TTC549 (cell line): ENCODE measurements around the gene SLFN5.
"Not testable (repeated sequence)": the region's sequence is repeated elsewhere in the genome, so short reads cannot be mapped to it uniquely, and the experiment has no call there.

Experiments used
- FAIRE-seq: peaks from 2 replicates; lab custom pipeline; 2012; peaks lifted over from hg19 to GRCh38; lab: Jason Lieb, UNC

SLFN5 gene

DNA sequence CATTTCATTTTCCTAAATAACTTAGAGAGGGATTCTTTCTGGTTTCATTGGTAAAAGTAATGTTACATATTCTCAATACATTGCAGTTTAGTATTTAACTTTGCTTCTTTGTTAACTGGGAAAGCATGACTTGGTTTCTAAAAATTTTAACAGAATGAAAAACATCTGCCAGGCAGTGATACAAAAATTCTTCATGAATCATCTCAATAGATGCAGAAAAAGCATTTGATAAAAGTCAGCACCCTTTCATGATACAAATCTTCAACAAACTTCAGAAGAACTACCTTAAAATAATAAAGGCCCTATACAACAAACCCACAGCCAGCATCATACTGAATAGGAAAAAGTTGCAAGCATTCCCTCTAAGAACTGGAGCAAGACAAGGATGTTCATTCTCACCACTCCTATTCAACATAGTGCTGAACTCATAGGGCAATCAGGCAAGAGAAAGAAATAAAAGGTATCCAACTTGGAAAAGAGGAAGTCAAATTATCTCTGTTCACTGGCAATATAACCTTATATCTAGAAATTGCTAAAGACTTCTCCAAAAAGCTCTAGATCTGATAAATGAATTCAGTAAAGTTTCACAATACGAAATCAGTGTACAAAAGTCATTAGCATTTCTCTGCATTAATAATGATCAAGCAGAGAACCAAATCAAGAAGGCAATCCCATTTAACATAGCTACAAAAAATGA, 50.4 kb downstream of the SLFN5 start:
- no peak for FAIRE-seq

DNA sequence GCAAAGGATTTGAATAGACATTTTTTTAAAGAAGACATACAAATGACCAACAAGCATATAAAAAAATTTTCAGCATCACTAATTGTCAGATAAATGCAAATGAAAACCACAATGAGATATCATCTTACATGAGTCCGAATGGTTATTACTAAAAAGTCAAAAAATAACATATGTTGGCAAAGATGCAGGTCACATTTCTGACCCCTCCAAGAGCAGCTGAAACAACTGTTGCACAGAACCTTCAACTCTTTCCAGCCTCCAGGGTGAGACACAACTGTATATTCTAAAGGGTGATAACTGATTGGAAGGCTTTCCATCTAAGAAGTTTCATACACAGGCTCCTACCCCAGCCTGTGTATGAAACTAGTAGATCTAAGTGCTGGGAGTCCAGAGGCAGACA, 51.9 kb downstream of the SLFN5 start:
- no peak for FAIRE-seq

DNA sequence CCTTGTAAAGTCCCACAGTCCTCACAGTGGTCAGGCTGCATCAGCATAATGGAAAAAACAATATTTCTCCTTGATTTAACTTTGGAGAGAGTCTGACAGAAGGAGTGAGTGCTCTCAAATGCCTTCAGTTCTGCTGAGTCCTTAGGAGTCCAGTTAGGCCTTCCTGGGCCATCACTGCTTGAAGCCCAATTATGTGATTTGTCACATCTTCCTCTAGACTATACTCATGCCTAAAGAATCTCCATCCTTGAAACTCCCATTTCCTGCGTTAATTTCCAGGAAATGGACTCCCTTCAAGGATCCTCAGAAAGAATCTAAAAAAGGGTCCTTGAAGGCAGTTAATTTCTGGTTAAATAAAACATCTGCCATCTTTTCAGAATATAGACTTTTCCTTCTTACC, 52.8 kb downstream of the SLFN5 start:
- FAIRE-seq = no peak

DNA sequence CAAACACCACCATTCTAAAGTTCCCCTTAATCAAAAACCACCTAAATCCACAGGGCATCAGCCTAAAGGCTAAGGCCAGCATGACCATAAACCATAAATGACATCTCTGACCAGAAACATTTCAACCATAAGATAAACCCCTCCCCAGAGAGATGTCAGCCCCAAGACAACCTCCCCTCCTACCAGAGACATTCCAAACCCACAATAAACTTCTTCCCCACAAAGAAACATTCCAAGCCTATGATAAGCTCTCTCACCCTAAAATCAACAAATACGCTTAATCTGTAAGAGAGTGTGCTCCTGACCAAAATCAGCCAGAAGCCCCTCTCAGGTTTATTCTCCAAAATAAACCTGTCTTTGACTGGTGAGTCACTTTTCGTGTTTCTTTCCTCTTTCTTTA, 54.8 kb downstream of the SLFN5 start:
- no peak for FAIRE-seq

DNA sequence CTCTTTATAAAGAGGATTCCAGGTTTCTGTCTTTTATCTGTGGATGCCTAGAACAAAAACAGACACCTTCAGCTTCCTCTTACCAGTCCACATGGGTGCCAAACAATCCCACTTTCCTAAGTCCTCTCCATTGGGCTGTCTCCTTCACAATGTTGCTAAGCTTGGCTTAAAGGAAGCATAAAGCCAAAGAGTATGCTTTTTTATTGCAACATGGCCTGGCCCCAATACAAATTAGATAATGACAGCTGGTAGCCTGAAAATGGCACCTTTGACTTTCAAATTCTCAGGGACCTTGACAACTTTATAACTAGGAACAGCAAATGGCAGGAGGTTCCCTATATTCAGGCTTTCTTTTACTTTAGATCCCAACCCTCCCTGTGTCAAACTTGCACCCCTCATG, 55.8 kb downstream of the SLFN5 start:
- FAIRE-seq = no peak

DNA sequence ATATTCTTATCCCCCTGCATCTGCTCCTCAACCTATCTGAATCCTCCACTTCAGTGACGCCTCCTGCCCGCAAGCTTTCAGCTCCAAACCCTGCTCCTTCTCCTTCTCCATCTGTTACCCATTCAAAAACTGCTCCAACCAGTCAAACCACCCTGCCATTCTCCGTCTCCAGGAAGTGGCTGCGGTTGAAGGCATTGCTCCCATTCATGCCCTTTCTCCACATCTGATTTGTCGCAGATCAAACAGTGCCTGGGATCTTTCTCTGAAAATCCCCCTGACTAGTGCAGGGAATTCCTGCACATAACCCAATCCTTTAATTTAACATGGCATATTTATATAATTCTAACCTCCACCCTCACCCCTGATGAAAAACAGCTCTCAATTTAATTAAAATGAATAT, 56.3 kb downstream of the SLFN5 start:
- no peak for FAIRE-seq

DNA sequence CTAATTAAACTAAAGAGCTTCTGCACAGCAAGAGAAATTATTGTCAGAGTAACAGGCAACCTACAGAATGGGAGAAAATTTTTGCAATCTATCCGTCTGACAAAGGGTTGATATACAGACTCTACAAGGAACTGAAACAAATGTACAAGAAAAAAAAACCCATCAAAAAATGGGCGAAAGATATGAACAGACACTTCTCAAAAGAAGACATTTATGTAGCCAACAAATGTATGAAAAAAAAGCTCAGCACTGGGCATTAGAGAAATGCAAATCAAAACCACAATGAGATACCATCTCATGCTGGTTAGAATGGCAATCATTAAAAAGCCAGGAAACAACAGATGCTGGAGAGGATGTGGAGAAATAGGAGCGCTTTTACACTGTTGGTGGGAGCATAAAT, 66.5 kb downstream of the SLFN5 start:
- not testable (repeated sequence) for FAIRE-seq

DNA sequence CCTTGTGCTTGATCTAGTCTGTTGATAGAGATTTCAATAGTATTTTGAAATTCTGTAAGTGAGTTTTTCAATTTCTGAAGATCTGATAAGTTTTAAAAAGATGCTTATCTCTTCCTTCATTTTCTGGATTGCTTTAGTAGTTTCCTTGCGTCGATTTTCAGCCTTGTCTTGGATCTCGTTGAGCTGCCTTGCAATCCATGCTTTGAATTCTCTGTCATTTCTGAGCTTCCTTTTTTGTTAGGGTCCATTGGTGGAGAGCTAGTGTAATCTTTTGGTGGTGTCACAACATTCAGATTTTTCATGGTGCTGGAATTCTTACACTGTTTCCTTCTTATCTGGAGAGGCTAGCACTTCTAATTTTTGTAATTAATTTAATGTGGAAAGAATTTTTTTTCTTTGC, 69.5 kb downstream of the SLFN5 start:
- FAIRE-seq = no peak

DNA sequence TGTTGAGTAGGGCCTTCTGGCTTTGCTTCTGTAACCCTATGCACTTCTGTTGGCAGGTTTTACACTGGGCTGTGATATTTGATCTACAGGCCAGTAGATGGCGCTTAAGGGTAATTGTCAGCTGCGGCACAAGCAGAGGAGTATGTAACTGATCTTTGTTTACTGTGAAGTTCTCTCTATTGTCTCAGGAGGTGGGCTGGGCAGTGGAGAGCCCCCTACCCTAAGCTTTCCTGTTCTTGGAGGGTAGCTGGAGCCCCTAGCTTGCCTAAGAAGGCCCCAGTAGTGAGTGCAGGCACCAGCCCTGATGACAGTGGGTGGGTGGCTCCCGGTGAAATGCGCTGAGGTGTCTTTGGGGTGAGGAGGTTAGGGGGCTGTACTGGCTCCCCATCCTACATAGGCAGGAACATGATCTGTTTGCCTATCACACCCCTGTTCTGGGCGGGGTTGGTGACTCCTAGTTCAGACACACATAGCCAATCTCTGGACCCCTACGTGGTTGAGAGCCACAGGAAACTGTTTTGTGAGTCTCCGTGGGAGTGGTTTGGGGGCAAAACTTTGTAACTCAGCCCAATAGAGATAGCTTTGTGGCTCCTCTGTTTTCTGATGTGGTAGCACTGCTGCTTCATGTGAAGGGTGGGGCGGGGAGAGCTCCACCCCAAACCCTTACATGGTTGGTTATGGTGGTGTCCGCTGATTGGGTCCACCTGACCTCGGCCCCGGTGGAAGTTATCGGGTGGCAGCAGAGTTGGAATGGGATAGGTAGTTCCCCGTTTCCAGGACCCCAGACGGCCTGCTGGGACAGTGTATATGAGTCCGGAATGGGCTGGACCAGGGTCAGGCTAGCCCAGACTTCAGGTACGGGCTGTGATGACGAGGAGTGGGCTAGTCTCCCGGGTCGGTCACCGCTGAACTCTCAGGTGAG, 70.2 kb downstream of the SLFN5 start:
- peak; percentile 47 for FAIRE-seq

DNA sequence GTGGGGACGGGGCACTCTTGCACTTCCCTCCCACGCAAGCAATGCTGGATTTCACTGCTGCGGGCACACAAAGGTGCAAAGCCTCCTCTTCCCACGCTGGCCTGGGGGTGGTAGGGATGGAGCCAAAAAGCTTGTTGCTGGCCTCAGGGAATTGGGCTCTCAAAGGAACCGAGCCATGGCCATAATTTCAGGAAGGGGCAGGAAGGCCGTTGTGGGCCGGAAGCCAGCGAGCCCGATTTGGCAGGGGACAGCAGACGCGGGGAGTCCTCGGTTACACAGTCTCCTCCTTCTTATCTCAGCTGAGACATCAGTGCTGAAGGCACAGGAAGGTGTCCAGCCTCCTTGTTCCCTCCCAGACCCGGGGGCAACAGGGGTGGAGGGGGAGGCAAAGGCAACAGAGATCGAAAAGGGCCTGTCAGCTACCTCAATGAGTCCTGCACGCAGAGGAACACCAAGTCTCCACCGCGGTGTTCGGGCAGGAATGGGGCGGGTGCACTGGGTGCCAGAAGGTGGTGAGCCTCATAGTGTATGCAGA, 71.1 kb downstream of the SLFN5 start:
- no peak for FAIRE-seq

DNA sequence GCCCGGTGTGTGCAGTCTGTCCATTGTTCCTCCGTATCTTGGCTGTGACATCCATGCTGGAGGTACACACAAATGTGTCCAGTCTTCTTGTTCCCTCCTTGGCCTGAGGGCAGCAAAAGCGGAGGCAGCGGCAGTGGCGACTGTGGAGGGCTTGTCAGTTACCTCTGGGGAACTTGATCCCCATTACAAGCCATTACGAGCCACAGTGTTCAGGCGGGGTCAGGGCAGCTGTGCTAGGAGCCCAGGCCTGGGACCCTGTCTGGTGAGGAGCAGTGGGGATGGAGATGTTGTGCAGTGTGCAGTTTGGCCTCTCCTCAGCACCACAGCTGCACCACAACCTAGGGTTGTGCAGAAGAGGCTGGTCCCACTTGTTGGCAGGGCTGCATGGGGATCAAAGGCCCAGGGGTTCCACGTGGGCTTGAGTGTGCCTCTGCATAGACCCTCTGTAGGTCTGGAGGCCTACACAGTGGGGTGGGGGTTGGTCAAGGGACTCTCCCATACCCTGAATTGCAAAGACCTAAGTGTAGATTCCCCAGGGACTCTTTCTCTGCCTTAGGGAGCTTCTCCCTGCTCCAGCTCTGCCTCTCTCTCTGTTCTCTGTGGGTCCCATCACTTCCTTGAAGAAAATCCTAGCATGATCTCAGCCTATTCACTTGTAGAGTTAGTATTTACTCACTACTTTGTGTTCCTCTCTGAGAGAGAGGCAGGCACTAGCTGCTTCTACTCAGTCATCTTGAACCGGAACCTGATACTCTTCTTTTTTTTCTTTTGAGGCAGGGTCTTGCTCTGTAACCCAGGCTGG, 71.7 kb downstream of the SLFN5 start:
- FAIRE-seq = no peak

DNA sequence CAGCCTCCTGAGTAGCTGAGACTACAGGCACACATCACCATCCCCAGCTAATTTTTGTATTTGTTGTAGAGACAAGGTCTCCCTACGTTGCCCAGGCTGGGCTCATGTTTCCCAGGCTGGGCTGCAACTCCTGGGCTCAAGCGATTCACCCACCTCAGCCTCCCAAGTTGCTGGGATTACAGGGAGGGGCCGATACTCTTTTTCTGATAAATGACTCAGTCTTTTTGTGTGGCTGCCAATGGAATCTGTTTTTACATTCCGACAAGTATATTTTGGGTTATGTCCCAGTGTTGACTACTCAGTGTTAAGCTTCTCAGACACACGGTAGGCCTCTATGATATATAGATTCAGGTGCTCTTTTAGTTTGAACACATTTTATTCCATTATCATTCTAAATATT, 72.4 kb downstream of the SLFN5 start:
- FAIRE-seq = no peak

DNA sequence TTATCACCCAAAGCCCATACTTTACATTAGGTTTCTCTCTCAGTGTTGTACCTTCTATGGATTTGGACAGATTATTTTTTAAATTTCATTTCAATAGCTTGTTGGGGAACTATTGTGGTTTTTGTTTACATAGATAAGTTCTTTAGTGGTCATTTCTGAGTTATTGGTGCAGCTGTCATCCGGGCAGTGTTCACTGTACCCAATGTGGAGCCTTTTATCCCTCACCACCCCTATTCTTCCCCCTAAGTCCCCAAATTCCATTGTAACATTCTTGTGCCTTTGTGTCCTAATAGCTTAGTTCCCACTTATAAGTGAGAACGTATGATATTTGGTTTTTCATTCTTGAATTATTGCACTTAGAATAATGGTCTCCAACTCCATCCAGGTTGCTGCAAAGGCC, 73.1 kb downstream of the SLFN5 start:
- no peak for FAIRE-seq

DNA sequence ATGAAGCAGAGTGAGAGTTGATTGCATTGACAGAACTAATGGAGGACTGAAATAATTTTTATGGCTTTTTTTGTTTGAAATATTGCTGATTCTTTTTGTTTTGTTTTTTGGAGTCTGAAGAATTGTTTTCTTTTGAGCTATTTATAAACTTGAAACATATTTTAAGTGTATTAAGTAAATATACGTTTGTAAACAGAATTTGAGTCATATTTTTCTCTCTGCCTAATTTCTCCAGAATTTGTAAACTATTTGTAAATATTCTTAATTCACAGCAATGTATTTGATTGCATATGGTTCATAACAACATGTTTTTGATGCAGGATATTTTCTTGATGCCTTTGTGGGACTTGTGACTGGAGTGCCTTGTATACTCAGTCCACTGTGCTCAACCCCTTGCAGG, 79.9 kb downstream of the SLFN5 start:
- FAIRE-seq = no peak
